RWPE2 (cell line): ENCODE results near the gene RNF141.

Experiments
- ATAC-seq: fragments of 200-7000 bp; cut with Tn5 transposase; 3 replicates; pipeline ENCODE4 v1.9.1; 2021; ENCODE audit warnings: low read depth
- DNase-seq: peaks from one replicate; pipeline ENCODE4 v3.0.0-alpha.2; 2020; ENCODE audit warnings: low spot score
- H3K27ac ChIP-seq: fragments of 450-650 bp; 2 replicates; pipeline ENCODE4 v1.5.1; 2017; ENCODE audit warnings: mild to moderate bottlenecking; ENCODE audit not compliant: poor library complexity, severe bottlenecking
- H3K27me3 ChIP-seq: fragments of 250-450 bp; sonication (Bioruptor Pico); 2 replicates; pipeline ENCODE4 v1.5.1; 2021; ENCODE audit warnings: mild to moderate bottlenecking, moderate library complexity; ENCODE audit not compliant: insufficient read depth, poor library complexity, severe bottlenecking
- H3K36me3 ChIP-seq: fragments of 250-450 bp; sonication (Bioruptor Pico); 2 replicates; pipeline ENCODE4 v1.5.1; 2020; ENCODE audit warnings: low read depth, mild to moderate bottlenecking, moderate library complexity
- H3K4me1 ChIP-seq: fragments of 250-450 bp; sonication (Bioruptor Pico); 2 replicates; pipeline ENCODE4 v1.5.1; 2021; ENCODE audit warnings: mild to moderate bottlenecking, moderate library complexity; ENCODE audit not compliant: insufficient read depth, poor library complexity, severe bottlenecking
- H3K4me3 ChIP-seq: fragments of 250-450 bp; sonication (Bioruptor Pico); 2 replicates; pipeline ENCODE4 v1.5.1; 2021; ENCODE audit warnings: mild to moderate bottlenecking, moderate library complexity; ENCODE audit not compliant: severe bottlenecking
- H3K9me3 ChIP-seq: fragments of 250-450 bp; sonication (Bioruptor Pico); 2 replicates; pipeline ENCODE4 v1.5.1; 2021; ENCODE audit warnings: mild to moderate bottlenecking, moderate library complexity; ENCODE audit not compliant: severe bottlenecking
- TF ChIP-seq, protein P1 (sequence below): fragments of 450-650 bp; IDR thresholded peaks from one replicate; pipeline ENCODE4 v1.5.1; 2017; ENCODE audit warnings: mild to moderate bottlenecking, moderate library complexity; ENCODE audit not compliant: poor library complexity, severe bottlenecking

The RNF141 gene

DNA sequence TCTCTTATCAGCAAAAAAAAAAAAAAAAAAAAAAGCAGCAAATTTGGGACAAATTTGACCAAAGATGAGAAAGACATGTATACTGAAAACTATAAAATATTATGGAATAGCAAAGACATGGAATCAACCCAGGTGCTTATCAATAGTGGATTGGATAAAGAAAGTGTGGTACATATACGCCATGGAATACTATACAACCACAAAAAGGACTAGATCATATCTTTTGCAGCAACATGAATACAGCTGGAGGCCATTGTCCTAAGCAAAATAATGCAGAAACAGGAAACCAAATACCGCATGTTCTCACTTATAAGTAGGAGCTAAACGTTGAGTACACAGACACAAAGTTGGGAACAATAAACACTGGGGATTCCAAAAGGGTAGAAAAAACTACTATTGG lies 1.8 kb upstream of the RNF141 start:
- no peaks in the 10 kb centered on the region for H3K27me3 ChIP-seq
- no peaks in the 10 kb centered on the region for H3K36me3 ChIP-seq
- no peak overlapping the region for H3K27ac ChIP-seq
- ATAC-seq = no peak
- no peak for DNase-seq
- H3K4me1 ChIP-seq = peaks cover 7% of the 10 kb centered on the region
- TF ChIP-seq, protein P1, sequence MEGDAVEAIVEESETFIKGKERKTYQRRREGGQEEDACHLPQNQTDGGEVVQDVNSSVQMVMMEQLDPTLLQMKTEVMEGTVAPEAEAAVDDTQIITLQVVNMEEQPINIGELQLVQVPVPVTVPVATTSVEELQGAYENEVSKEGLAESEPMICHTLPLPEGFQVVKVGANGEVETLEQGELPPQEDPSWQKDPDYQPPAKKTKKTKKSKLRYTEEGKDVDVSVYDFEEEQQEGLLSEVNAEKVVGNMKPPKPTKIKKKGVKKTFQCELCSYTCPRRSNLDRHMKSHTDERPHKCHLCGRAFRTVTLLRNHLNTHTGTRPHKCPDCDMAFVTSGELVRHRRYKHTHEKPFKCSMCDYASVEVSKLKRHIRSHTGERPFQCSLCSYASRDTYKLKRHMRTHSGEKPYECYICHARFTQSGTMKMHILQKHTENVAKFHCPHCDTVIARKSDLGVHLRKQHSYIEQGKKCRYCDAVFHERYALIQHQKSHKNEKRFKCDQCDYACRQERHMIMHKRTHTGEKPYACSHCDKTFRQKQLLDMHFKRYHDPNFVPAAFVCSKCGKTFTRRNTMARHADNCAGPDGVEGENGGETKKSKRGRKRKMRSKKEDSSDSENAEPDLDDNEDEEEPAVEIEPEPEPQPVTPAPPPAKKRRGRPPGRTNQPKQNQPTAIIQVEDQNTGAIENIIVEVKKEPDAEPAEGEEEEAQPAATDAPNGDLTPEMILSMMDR = no peak
- H3K9me3 ChIP-seq = no peaks in the 10 kb centered on the region
- H3K4me3 ChIP-seq = no peak overlapping the region

DNA sequence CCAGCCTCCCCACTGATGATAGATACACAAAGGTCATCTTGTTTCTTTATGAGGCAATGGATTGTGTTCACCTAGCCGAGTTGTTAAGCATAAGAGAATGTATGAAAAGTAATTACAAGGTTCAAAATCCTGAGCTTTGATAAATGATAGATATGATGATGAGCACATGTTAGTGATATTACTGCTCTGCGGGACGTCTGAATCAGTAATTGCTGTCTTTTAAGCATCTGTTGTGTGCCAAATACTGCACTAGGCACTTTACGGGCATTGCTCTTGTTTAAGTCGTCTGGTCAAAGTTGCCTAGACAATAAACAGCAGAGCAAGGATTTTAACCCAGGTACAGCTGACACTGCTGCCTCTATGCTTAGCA lies 559 bp upstream of the RNF141 start:
- Histone ChIP-seq H3K27ac (no peak overlapping the region), H3K4me3 (peak overlapping the region; percentile 51), H3K4me1 (peaks cover 7% of the 10 kb centered on the region), H3K27me3 (no peaks in the 10 kb centered on the region), H3K9me3 (no peaks in the 10 kb centered on the region), H3K36me3 (no peaks in the 10 kb centered on the region; the same call in 1 of the 2 replicates)
- no peak for DNase-seq
- TF ChIP-seq, protein P1 = no peak
- no peak for ATAC-seq

DNA sequence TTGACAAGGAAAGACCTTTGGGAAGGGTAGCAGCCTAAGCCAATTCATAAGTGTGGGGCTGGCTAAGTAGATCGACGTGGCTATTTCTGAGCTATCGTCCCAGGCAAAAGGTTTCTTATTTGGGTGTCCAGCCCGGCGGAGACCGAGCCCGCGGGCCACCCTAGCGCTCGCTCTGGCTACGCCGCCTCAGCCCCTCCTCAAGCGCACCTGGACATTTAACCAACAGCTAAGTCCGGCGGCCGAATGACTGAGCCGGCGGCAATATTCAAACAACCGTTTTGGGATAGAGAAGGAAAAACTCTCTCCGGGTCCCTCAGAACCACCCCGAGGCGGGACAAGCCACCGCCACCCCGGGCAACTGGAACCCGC lies 457 bp downstream of the RNF141 start:
- H3K27ac ChIP-seq = peak overlapping the region; percentile 49
- no peaks in the 10 kb centered on the region; the same call in 1 of the 2 replicates for H3K36me3 ChIP-seq
- DNase-seq (no peak), ATAC-seq (peak; percentile 63)
- peaks cover 7% of the 10 kb centered on the region for H3K4me1 ChIP-seq
- no peaks in the 10 kb centered on the region for H3K9me3 ChIP-seq
- no peaks in the 10 kb centered on the region for H3K27me3 ChIP-seq
- TF ChIP-seq, protein P1 = no peak
- peak overlapping the region; percentile 51 for H3K4me3 ChIP-seq

DNA sequence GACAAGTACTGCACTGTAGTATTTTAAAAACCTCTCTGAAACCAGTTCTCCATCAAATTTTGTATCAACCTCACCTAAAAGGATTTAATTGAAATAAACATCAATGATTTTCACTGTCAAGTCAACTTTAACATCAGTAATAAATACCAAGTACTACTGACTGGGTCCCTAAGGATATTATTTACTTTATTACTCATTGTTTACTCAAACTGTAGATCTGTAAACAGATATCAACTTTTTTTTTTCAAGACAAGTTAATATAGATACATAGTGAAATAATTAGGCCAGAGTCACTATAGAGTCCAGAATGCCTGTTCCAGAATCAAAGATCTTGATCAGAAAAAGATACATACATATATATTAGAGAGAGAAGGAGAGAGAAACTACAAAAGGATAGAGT lies 1.6 kb downstream of the RNF141 start:
- Histone ChIP-seq H3K4me3 (no peak overlapping the region), H3K4me1 (peaks cover 7% of the 10 kb centered on the region), H3K27ac (no peak overlapping the region), H3K36me3 (no peaks in the 10 kb centered on the region; the same call in 1 of the 2 replicates), H3K9me3 (no peaks in the 10 kb centered on the region), H3K27me3 (no peaks in the 10 kb centered on the region)
- TF ChIP-seq, protein P1 = no peak
- DNase-seq (no peak), ATAC-seq (no peak)

DNA sequence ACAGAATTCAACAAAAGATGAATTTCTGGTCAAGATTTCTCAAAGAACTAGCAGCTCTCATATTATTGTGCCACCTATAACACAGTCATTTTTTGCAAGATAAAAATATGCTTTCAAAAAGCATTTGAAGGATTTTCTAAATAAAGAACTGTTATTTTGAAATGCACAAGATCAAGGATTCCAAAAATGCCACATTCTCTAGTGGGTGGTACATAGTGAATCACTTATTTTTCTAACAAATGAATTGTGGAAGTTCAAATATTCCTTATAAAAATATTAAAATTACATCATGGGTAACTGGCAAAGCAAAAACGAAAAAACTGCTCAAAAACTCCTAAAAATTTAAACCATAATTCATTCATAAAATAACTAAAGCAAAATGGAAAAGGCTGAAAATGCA lies 2.1 kb downstream of the RNF141 start:
- Histone ChIP-seq H3K4me1 (peaks cover 7% of the 10 kb centered on the region), H3K36me3 (peaks cover 2% of the 10 kb centered on the region), H3K4me3 (no peak overlapping the region), H3K27ac (no peak overlapping the region), H3K27me3 (no peaks in the 10 kb centered on the region), H3K9me3 (no peaks in the 10 kb centered on the region)
- no peak for ATAC-seq
- DNase-seq = no peak
- TF ChIP-seq, protein P1 = no peak
